ENCODE measurements around the gene RASA3. TPM values are rescaled to one million over a fixed set of nuclear protein-coding genes. Genes with fewer than 3 reads are reported as not detected.

Gene RASA3
- total RNA-seq, 2 experiments from 2014 or later, result 3.6 to 17.9 TPM

GRCh38 chr13:114065141-114065925 is 67.1 kb downstream of the RASA3 start:
- no TSS peak for BruUV-seq (replicated peaks)
- H3K9me2 ChIP-seq (ENCODE audit: insufficient read depth, low read length), result no peaks in the 10 kb centered on the region
- no peak overlapping the region for H3K4me3 ChIP-seq (ENCODE audit: low read depth, low read length, poor library complexity, severe bottlenecking)
- H4K20me1 ChIP-seq (ENCODE audit: insufficient read depth, low read length), result no peaks in the 10 kb centered on the region
- no peaks in the 10 kb centered on the region for H3K79me2 ChIP-seq (ENCODE audit: insufficient read depth, low read depth, low read length)
- no peaks in the 10 kb centered on the region for H3K36me3 ChIP-seq (ENCODE audit: insufficient read depth, low read length)
- POLR2A ChIA-PET, result no interaction called here
- H3K4me1 ChIP-seq (ENCODE audit: insufficient read depth, low read length, poor library complexity, severe bottlenecking), result peaks cover 42% of the 10 kb centered on the region
- peak overlapping the region; percentile 52; the same call in 1 of the 2 replicates for H2AFZ ChIP-seq (ENCODE audit: low read length)
- peak overlapping the region; percentile 82 for H3K4me2 ChIP-seq (ENCODE audit: low read length)
- no peaks in the 10 kb centered on the region for H3K9me3 ChIP-seq (ENCODE audit: low read length)
- H3K27ac ChIP-seq (ENCODE audit: low read depth, low read length, poor library complexity, severe bottlenecking), result no peak overlapping the region
- TF ChIP-seq CTCF (conservative IDR thresholded peaks at IDR 0.05; ENCODE audit: low read length) (no peak), EZH2phosphoT487 (IDR thresholded peaks at IDR 0.05; ENCODE audit: borderline replicate concordance, low read depth, low read length) (no peak)
- intact Hi-C loops (cut with micrococcal nuclease; ENCODE audit: unreplicated experiment), result loop anchor here (2.0 kb wide), 1 partner anchor 41 kb away; no protein-coding TSS in a partner anchor
- no peak for DNase-seq (ENCODE audit: low spot score)
- CTCF ChIA-PET (ENCODE audit: unreplicated experiment), result no interaction called here

DNA sequence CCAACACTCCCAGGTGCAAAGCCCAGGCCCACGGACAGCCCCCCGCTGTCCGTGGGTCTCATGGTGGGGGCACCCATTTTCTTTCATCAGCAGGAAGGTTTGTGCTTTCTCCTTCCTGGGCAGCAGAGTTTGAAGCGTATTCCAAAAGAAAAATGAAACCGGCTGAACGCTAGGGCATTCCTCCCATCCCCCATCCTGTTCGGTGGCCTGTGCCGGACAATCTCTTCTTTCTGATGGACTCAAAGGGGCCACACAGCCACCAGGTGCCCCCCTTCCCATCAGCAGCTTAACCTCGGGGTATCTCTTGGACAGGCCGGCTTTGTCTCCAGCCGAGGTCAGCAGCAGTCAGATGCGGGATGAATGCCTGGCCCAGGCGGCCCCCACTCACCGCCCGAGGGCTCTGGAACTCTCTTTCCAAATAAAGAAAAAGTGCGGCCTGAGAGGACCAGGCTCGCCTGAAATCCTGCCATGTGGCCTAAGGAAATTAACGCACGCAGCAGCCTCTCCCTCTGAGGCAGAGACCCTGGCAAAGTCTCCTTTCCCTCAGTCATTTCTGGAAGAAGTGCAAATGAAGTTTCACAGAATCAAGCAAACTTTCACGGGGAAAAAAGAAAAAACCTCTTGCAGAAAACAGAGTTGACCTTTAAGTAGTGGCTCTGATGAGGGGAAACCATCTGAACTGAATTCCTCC is 67.8 kb downstream of the RASA3 start:
- Histone ChIP-seq H3K27ac (ENCODE audit: low read depth, low read length, poor library complexity, severe bottlenecking) (no peak overlapping the region), H3K9me2 (ENCODE audit: insufficient read depth, low read length) (no peaks in the 10 kb centered on the region), H3K9me3 (ENCODE audit: low read length) (no peaks in the 10 kb centered on the region), H3K4me3 (ENCODE audit: low read depth, low read length, poor library complexity, severe bottlenecking) (no peak overlapping the region), H3K4me1 (ENCODE audit: insufficient read depth, low read length, poor library complexity, severe bottlenecking) (peaks cover 42% of the 10 kb centered on the region), H4K20me1 (ENCODE audit: insufficient read depth, low read length) (no peaks in the 10 kb centered on the region), H3K36me3 (ENCODE audit: insufficient read depth, low read length) (no peaks in the 10 kb centered on the region), H2AFZ (ENCODE audit: low read length) (peak overlapping the region; percentile 52; the same call in 1 of the 2 replicates), H3K79me2 (ENCODE audit: insufficient read depth, low read depth, low read length) (no peaks in the 10 kb centered on the region), H3K4me2 (ENCODE audit: low read length) (peak overlapping the region; percentile 82; the same call in 1 of the 2 replicates)
- intact Hi-C loops (cut with micrococcal nuclease; ENCODE audit: unreplicated experiment), result loop anchor here (2.0 kb wide), 1 partner anchor 40 kb away; no protein-coding TSS in a partner anchor
- ChIA-PET CTCF (ENCODE audit: unreplicated experiment) (no interaction called here), POLR2A (interaction anchor here (0.9 kb wide), 1 partner anchor 40 kb away, joined by 7 read pairs; no protein-coding TSS in a partner anchor)
- TF ChIP-seq CTCF (conservative IDR thresholded peaks at IDR 0.05; ENCODE audit: low read length) (no peak), EZH2phosphoT487 (IDR thresholded peaks at IDR 0.05; ENCODE audit: borderline replicate concordance, low read depth, low read length) (no peak)
- no TSS peak for BruUV-seq (replicated peaks)
- DNase-seq (ENCODE audit: low spot score), result no peak
